Measurements from ENCODE around the gene MARCO.

DNA sequence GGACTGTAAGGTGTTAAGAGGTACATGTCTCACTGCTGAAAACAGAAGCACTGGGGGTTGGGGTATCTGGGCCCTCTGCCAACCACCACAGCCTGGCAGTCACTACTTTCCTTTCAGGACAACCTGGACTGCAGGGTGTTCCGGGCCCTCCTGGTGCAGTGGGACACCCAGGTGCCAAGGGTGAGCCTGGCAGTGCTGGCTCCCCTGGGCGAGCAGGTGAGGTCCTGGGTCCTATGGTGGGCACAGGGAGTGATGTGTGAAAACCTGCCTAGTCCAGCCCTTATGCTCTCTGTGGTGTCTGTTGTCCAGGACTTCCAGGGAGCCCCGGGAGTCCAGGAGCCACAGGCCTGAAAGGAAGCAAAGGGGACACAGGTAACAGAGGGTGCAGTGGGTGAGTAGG is 40.0 kb downstream of the MARCO start:
- TF ChIP-seq POLR2A (IDR thresholded peaks at IDR 0.05; ENCODE audit: low read length): no peak
- no peak for TF ChIP-seq GATA1 (IDR thresholded peaks at IDR 0.05; ENCODE audit: low read depth, low read length)
